GM13977 (cell line): Measurements from ENCODE around the gene FGGY.

Experiments
- DNase-seq: peaks from one replicate; pipeline ENCODE4 v3.0.0; 2012; ENCODE audit warnings: low spot score
- CTCF ChIP-seq: IDR thresholded peaks from 2 replicates; pipeline ENCODE4 v1.5.1; 2012; ENCODE audit warnings: mild to moderate bottlenecking, control low read depth; ENCODE audit not compliant: insufficient read depth; ENCODE audit errors: extremely low read depth, missing control alignments
- in situ Hi-C: fragments of 300-500 bp; cut with MboI; formaldehyde crosslinking; loops from one replicate; pipeline ENCODE4 v1.12.0; 2022; ENCODE audit warnings: low sequenced_read_pairs, low pct_unique_long_range_greater_than_20kb, mixed read lengths, inconsistent platforms; ENCODE audit not compliant: unreplicated experiment

The FGGY gene

GRCh38 chr1:59262631-59263030 is 34.3 kb upstream of the FGGY start:
- no peak for DNase-seq
- TF ChIP-seq CTCF, result no peak
- in situ Hi-C loops, result no loop called here

- DNase-seq, result no peak
- in situ Hi-C loops, result no loop called here
These were observed 33.8 kb upstream of the FGGY start for GRCh38 chr1:59263111-59263510.

GRCh38 chr1:59265622-59266021 is 31.3 kb upstream of the FGGY start:
- DNase-seq, result no peak
- TF ChIP-seq CTCF, result no peak
- in situ Hi-C loops, result no loop called here

More at GRCh38 chr1:59263111-59263510, 33.8 kb upstream of the FGGY start:
- TF ChIP-seq CTCF, result no peak

- in situ Hi-C loops, result no loop called here
- TF ChIP-seq CTCF, result no peak
- no peak for DNase-seq
These were observed 30.5 kb upstream of the FGGY start for GRCh38 chr1:59266180-59266926.

- in situ Hi-C loops, result no loop called here
- TF ChIP-seq CTCF, result no peak
- peak; percentile 39 for DNase-seq
These were observed 30.0 kb upstream of the FGGY start for GRCh38 chr1:59266927-59267293.

- in situ Hi-C loops, result no loop called here
- TF ChIP-seq CTCF, result no peak
- no peak for DNase-seq
These were observed 28.5 kb upstream of the FGGY start for GRCh38 chr1:59268406-59268805.
